ENCODE results near the gene AGER. TPM values are rescaled to one million over a fixed set of nuclear protein-coding genes. Genes with fewer than 3 reads are reported as not detected.
A peak's percentile ranks its signal among the peaks of the same experiment; 100 is the strongest.

The AGER gene
- total RNA-seq, 6 experiments from 2014 or later: 0.81 to 3.4 (median 1.8) TPM

- Histone ChIP-seq H3K4me1 (peaks cover 0 to 7% (median 0%) of the 10 kb centered on the region in 4 donors), H3K27ac (no peak overlapping the region), H3K9me3 (no peaks in the 10 kb centered on the region), H3K4me3 (no peak overlapping the region), H3K27me3 (no peaks in the 10 kb centered on the region), H3K36me3 (peaks cover 0 to 13% (median 0%) of the 10 kb centered on the region in 4 donors)
- ATAC-seq: no peak
- no peak for DNase-seq
- TF ChIP-seq CTCF (IDR thresholded peaks at IDR 0.05) (no peak), POLR2A (IDR thresholded peaks at IDR 0.05) (no peak)
- WGBS (ENCODE audit: insufficient coverage, low coverage, low lambda C conversion rate, missing lambda C conversion rate): 94% methylated on average over 6 of the region's 9 CpGs
- intact Hi-C loops (cut with DNase I): loop anchor here in 1 of 2 donors (5.0 kb wide), 1 partner anchor 40 kb away; no protein-coding TSS in a partner anchor
Observed at GRCh38 chr6:32156891-32157290, 27.2 kb downstream of the AGER start.

GRCh38 chr6:32154514-32155161 lies 29.4 kb downstream of the AGER start:
- Histone ChIP-seq H3K27ac (peak overlapping the region; percentile 63 to 75 (median 74)), H3K4me3 (peak overlapping the region; percentile 74 to 78 (median 78)), H3K36me3 (peaks cover 0 to 13% (median 0%) of the 10 kb centered on the region in 4 donors), H3K9me3 (no peaks in the 10 kb centered on the region), H3K27me3 (no peaks in the 10 kb centered on the region), H3K4me1 (peaks cover 0 to 7% (median 0%) of the 10 kb centered on the region in 4 donors)
- intact Hi-C loops (cut with DNase I): loop anchor here (5.0 kb wide), 1 partner anchor 37 kb away; no protein-coding TSS in a partner anchor
- peak; percentile 65 to 78 (median 75) for DNase-seq
- WGBS (ENCODE audit: insufficient coverage, low coverage, low lambda C conversion rate, missing lambda C conversion rate): 0% methylated on average over 6 of the region's 34 CpGs
- peak; percentile 57 to 67 (median 60) for TF ChIP-seq CTCF (IDR thresholded peaks at IDR 0.05)
- TF ChIP-seq POLR2A (IDR thresholded peaks at IDR 0.05): peak; percentile 27
- ATAC-seq: peak; percentile 81 to 87 (median 86)

GRCh38 chr6:32153564-32154513 lies 30.2 kb downstream of the AGER start, which contains the start of gene PPT2:
Gene PPT2, plus strand, starts transcription at chr6:32154141. Its CDS starts 454 bp downstream, at chr6:32154595.
- intact Hi-C loops (cut with DNase I): loop anchor here in 1 of 2 donors (5.0 kb wide), 1 partner anchor 37 kb away; no protein-coding TSS in a partner anchor
- ATAC-seq: peak; percentile 81 to 83 (median 82)
- H3K9me3 ChIP-seq: no peaks in the 10 kb centered on the region
- H3K36me3 ChIP-seq: peaks cover 0 to 13% (median 0%) of the 10 kb centered on the region in 4 donors
- peak; percentile 79 to 87 (median 85) for DNase-seq
- WGBS (ENCODE audit: insufficient coverage, low coverage, low lambda C conversion rate, missing lambda C conversion rate): 4% methylated on average over 46 of the region's 52 CpGs
- peaks cover 0 to 6% of the 10 kb centered on the region in 2 donors for H3K27me3 ChIP-seq
- TF ChIP-seq CTCF (IDR thresholded peaks at IDR 0.05) (peak in 1 of 4 donors; percentile 12), POLR2A (IDR thresholded peaks at IDR 0.05) (no peak)
- peaks cover 0 to 7% (median 0%) of the 10 kb centered on the region in 4 donors for H3K4me1 ChIP-seq
- peak within 1 kb of the TSS; percentile 74 to 78 (median 78) for H3K4me3 ChIP-seq
- H3K27ac ChIP-seq: peak within 1 kb of the TSS; percentile 63 to 75 (median 74)
